Embryonic facial prominence (tissue), 1 donor: ENCODE results near the gene CNIH2.
"Not testable (repeated sequence)": the region's sequence is repeated elsewhere in the genome, so short reads cannot be mapped to it uniquely, and the experiment has no call there.

Experiments used
- DNase-seq: peaks from one replicate; pipeline ENCODE4 v3.0.0-alpha.2; 2016; ENCODE audit errors: extremely low spot score

Gene CNIH2

DNA sequence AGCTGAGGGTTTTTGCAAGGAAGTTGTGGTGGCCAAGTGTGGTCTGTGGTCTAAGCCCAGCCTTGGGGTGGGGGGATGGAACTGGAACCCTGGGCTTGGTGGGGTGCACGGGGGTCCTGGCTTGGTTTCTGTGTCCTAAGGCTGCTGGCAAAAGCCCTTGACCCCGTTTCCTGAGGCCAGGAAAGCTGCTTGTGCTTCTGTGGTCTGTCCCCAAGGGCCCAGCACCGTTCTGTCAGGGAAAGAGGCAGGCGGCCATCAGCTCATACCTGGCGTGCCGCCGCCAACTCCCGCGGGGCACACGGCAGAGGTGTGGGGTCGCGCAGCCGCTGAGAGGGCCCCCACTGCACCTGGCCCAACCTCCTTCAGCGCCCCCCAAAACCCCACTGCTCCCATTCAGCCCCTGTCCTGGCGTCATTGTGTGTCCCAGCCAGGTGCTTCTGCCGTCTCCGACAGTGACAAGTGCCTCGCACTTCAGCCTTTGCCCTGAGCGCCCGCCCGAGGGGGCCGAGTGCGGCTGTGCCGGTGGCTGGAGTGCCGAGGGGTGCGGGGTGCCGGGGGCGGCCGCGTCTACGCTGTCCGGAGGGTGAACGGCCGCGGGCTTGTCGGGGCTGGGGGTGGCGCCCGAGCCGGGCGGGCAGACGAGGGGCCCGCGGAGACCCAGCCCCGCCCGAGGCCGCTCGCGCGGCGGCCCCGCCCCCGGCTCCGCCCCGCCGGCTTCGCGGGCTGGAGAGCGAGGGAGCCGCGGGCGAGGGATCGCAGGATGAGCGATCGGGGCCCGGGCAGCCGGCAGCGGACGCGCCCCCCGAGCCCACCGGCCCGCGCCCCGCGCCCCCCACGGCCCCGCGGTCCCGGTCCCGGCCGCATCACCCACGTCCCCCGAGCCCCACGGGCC is at the start of gene CNIH2:
CNIH2 (plus strand) TSS at position 705 of the 892 bp plus-strand sequence. CDS start 282 bp downstream, outside the sequence.
- no peak for DNase-seq

- peak; percentile 34 for DNase-seq
Observed at GRCh38 chr11:66228521-66228920, 49.5 kb upstream of the CNIH2 start.

- DNase-seq: no peak
Observed at GRCh38 chr11:66230156-66230555, 47.8 kb upstream of the CNIH2 start.

DNA sequence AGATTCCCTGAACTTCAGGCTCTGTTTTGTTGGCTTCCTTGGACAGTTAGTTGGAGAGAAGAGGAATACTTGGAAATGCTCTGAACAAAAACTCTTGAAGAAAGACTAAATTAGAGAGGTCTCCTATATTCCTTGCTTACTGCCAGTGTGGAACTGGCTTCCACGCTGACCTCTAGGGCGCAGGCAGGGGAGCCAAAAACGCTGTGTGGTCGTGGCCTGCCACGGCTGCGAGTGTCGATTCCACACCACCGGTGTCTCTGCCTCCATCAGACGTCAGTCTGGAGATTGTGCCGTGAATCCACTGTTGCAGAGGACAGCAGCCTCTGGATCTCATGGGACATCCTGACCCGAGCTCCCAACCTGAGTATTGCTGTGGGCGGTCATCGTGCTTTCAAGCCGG is 47.0 kb upstream of the CNIH2 start:
- no peak for DNase-seq

GRCh38 chr11:66231561-66231960 is 46.4 kb upstream of the CNIH2 start:
- DNase-seq: no peak

DNA sequence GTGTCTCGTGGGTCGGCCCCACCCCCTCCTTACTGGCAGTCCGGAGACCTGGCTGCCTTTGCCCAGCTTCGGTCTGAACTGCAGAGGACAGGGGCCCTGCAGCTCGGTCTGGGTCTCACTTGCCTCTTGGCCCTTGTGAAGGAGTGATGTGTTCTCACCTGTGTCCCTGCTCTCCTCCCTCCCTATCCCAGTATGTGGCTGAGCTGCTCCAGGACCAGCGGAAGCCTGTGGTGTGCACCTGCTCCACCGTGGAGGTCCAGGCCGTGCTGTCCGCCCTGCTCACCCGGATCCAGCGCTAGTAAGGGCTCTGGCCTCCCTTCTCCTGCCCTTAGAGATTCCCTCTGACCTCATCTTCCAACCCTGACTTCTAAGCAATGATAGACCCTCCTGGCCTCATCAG is 45.2 kb upstream of the CNIH2 start:
- no peak for DNase-seq

DNA sequence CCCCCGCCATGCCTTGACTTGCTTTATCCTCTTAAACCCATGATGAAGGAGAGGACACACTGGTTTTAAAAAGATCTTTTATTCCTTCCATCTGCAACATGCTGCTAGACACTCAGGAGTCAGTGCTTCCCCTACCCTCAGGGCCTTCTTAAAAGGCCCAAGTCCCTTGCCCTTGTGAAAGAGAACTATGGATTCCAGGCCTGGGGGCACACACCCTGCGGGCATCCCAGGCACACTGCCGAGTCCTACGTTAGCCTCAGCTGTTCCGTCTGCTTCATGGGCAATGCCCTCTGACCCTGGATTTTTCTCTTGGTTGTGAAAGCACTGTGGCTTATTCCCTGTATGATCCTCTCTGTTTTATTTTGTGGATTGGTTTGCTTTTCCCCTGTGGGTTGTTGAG is 44.7 kb upstream of the CNIH2 start:
- DNase-seq: no peak

DNA sequence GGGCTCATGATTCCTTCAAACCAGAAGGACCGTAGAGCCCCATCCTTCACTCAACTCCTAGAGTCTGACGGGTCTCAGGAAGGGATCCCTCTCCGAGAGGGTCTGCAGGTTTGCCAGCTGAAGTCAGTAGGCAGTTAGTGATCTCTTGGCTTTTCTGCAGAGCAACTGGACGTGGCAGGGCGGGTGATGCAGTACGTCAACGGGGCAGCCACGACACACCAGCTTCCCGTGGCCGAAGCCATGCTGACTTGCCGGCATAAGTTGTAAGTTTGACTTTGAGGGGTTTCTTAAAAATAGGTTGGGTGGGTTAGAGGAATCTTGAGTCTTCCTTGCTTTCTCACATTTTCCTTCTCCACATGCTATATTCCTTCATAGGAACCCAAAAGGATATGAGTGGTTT is 42.8 kb upstream of the CNIH2 start:
- DNase-seq: no peak

DNA sequence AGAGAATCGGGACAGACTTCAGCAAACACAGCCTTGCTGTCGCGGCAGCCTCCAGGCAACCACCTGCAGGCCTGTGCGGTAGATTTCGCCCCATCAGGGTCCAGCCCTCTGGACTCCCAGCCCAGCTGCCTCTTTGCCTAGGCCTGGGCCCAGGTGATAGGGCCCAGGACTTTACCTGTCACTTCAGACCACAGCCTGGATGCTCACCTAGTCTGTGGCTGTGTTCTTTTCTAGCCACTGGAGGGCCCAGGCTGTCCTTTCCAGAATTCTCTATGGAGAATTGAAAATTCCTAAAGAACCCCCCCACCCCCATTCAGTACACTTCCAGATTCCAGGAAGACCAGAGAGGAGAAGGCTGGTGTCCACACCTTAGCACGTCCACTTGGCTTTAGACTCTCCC is 40.1 kb upstream of the CNIH2 start:
- DNase-seq: no peak

DNA sequence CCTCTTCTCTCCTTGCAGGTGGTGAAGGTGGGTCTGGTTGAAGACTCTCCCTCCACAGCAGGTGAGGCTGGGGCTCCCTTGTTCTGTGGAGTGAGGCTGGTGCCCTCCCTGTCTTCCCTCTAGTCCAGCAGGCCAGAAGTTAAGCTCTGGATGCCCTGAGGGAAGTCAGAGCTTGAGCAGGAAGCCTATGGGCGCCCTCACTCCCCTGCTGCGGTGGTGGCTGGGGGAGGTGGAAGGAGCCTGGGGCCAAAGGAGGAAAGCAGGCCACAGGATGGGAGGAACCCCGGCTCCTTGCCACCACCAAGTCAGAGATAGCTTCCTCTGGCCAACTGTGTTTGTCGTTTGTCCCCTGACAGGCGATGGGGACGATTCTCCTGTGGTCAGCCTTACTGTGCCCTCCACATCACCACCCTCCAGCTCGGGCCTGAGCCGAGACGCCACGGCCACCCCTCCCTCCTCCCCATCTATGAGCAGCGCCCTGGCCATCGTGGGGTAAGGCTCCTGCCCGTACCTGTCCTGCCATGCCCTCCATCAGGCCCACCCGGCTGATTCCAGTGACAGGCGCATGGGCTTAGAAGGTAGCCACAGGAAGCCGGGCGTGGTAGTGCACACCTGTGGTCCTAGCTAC is 39.1 kb upstream of the CNIH2 start:
- no peak for DNase-seq

DNA sequence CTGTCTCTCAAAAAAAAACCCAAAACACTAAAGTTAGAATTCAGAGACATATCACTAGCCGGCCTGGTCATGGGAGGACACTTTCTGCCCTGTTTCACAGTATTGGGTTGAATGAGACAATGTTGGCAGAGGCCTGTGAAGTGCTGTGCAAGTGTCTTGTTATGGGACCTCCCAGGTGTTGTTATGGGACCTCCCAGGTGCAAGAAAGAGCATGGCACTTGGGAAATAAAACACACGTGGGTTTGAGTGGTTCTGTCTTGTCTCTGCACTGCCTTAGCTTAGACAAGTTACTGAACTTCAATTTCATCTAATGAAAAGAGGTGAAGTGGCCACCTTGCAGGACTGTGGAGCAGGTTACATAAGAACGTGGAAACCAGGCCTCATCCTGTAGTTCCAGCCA is 38.5 kb upstream of the CNIH2 start:
- DNase-seq: no peak

GRCh38 chr11:66239998-66240780 is 37.8 kb upstream of the CNIH2 start:
- DNase-seq: no peak

- no peak for DNase-seq
Observed at GRCh38 chr11:66240781-66241136, 37.2 kb upstream of the CNIH2 start.

GRCh38 chr11:66242095-66242765 is 35.7 kb upstream of the CNIH2 start:
- no peak for DNase-seq

DNA sequence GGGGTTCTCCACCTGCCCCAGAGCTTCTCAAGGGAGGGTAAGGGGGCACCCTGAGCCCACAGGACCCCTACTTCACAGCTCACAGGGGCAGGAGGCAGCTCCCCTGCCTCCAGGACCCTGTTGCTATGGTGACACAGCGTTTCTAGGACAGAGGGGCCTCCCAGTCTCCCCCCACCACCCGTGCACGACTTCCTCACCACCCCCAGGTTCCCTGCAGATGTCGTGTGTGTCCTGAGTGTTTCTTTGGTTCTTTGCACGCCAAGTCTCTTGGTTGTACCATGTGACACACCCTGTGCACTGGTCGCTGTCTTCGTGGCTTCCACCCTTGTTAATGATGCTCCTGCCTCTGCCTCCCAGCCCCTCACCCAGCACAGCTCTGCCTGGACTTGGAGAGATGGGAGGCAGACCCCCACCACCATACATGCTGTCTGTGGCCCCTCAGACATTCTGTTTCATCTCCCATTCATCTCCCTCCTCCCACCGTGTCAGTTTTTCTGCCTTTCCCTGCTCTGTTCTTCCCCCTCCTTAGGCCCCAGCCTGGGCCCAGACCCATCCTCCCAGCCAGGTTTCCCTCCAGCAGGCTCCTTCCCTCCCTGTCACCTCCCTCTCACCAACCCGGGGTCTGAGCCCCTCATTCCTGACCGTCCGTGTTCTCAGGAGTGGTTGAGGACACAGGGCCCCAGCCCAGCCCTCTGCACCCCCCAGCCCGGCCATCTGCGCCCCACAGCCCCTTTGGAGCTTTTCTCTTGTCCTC is 34.0 kb upstream of the CNIH2 start:
- DNase-seq: no peak

GRCh38 chr11:66247295-66247694 is 30.7 kb upstream of the CNIH2 start:
- no peak for DNase-seq

DNA sequence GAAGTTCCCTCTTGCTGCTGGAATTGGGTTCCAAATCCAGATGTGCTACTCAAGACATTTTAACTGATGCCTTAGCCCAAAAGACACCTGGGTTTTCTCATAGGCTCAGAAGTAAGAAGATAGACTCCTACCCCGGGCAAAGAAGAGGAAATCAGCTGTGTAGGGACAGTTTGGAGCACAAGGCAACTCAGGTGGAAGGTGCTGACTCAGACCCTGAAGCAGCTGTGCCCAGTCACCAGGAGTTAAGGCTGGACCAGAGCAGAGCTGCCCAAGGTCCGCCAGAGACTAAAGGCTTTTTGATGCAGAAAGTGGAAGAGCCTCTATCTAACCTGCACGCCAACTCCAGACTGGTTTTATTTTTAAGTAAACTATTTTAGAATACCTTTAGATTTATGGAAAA is 30.2 kb upstream of the CNIH2 start:
- DNase-seq: no peak

DNA sequence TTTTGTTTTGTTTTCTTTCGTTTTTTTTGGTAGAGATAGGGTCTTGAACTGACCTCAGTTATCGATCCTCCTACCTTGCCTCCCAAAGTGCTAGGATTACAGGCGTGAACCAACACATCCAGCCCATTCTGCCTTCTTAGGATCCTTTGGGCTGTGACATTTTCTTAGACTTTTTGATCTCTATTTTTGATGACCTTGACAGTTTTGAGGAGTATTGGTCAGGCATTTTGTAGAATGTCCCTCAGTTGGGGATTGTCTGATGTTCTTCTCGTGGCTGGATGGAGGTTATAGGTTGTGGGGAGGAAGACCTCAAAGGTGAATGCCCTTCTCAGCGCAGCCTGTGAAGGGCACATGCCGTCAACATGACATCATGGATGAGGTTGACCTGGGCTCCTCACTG is 29.1 kb upstream of the CNIH2 start:
- DNase-seq: no peak

GRCh38 chr11:66251809-66252208 is 26.2 kb upstream of the CNIH2 start:
- no peak for DNase-seq

GRCh38 chr11:66253081-66253480 is 24.9 kb upstream of the CNIH2 start:
- not testable (repeated sequence) for DNase-seq

- no peak for DNase-seq
Observed at GRCh38 chr11:66258473-66258893, 19.5 kb upstream of the CNIH2 start.
